ENCODE data around the gene UBE2E2.
"Not testable (repeated sequence)": the region's sequence is repeated elsewhere in the genome, so short reads cannot be mapped to it uniquely, and the experiment has no call there.

Gene UBE2E2

GRCh38 chr3:23344886-23345285 is 141.8 kb downstream of the UBE2E2 start:
- no peak for TF ChIP-seq CTCF (IDR thresholded peaks at IDR 0.05; ENCODE audit: borderline replicate concordance, insufficient read depth, low read depth, low read length)
- H3K4me3 ChIP-seq (ENCODE audit: low read depth, low read length), result no peak overlapping the region

GRCh38 chr3:23349444-23349843 is 146.3 kb downstream of the UBE2E2 start:
- not testable (repeated sequence) for H3K4me3 ChIP-seq (ENCODE audit: low read depth, low read length)

- TF ChIP-seq CTCF (IDR thresholded peaks at IDR 0.05; ENCODE audit: borderline replicate concordance, insufficient read depth, low read depth, low read length), result no peak
- no peak overlapping the region for H3K4me3 ChIP-seq (ENCODE audit: low read depth, low read length)
Observed at GRCh38 chr3:23356169-23356568, 153.0 kb downstream of the UBE2E2 start.

DNA sequence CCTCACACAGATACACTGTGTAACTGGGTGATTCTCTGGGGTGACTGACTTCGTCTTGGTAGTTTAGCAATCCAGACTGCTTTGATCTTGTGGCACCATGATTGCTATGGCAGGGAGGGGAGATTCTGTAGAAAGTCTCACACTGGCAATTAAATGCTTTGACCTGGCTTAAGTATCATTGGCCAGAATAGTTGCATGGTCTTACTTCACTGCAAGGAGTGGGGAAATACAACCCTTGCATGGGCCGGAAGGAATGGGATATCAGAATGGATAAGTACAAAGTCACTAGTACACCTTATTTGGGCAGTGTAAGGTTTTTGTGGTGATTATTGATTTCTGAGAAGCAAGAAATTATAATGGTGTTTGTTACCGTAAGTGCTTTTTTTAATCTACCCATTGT is 153.8 kb downstream of the UBE2E2 start:
- no peak overlapping the region for H3K4me3 ChIP-seq (ENCODE audit: low read depth, low read length)
- TF ChIP-seq CTCF (IDR thresholded peaks at IDR 0.05; ENCODE audit: borderline replicate concordance, insufficient read depth, low read depth, low read length), result no peak

- no peak overlapping the region for H3K4me3 ChIP-seq (ENCODE audit: low read depth, low read length)
- no peak for TF ChIP-seq CTCF (IDR thresholded peaks at IDR 0.05; ENCODE audit: borderline replicate concordance, insufficient read depth, low read depth, low read length)
Observed at GRCh38 chr3:23359116-23359515, 156.0 kb downstream of the UBE2E2 start.

DNA sequence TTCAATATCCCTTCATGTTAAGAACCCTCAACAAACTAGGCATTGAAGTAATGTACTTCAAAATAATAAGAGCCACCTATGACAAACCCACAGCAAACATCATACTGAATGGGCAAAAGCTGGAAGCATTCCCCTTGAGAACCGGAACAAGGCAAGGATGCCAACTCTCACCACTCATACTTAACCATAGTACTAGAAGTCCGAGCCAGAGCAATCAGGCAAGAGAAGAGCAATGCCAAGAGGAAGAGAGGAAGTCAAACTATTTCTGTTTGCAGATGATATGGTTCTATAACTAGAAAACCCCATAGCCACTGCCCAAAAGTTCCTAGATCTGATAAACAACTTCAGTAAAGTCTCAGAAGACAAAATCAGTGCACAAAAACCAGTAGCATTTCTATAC is 161.9 kb downstream of the UBE2E2 start:
- no peak for TF ChIP-seq CTCF (IDR thresholded peaks at IDR 0.05; ENCODE audit: borderline replicate concordance, insufficient read depth, low read depth, low read length)
- H3K4me3 ChIP-seq (ENCODE audit: low read depth, low read length), result no peak overlapping the region

DNA sequence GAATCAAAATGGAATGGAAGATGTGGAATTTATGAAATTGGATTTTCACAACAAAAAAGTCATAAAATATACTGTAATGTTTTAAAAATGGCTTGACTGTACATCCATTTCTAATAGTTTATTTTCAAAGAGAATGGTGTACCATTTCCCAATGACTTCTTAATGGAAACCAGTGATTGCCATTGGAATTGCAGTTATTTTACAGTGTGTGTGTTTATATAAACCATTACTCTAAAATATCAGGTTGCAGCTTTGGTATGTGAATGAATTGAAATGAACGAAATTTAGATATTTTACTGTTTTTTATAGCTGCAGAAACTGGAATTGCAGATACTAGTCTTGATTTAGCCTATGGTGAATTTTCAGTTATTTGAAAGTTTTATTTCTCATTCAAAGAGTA is 165.6 kb downstream of the UBE2E2 start:
- no peak for TF ChIP-seq CTCF (IDR thresholded peaks at IDR 0.05; ENCODE audit: borderline replicate concordance, insufficient read depth, low read depth, low read length)
- no peak overlapping the region for H3K4me3 ChIP-seq (ENCODE audit: low read depth, low read length)

DNA sequence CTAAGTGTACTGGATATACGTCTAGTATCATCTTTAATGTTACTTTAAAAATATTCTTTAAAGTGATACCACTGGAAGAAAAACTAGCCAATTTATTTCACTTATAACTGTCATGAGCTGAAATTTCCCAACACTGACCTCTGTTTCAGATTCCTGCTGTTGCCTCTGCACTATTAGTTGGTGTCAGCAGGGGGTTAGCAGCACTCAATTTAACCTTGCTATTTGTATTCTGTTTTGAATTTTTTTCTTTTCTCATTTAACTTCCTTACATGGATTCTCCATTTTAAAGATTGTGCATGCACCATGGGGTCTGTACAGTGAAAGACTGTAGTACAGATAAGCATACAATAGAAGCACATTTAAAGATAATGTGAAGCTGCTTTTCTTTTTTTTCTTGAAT is 169.2 kb downstream of the UBE2E2 start:
- no peak overlapping the region for H3K4me3 ChIP-seq (ENCODE audit: low read depth, low read length)
- TF ChIP-seq CTCF (IDR thresholded peaks at IDR 0.05; ENCODE audit: borderline replicate concordance, insufficient read depth, low read depth, low read length), result no peak
